ENCODE data around the gene TDRKH.

Gene TDRKH

DNA sequence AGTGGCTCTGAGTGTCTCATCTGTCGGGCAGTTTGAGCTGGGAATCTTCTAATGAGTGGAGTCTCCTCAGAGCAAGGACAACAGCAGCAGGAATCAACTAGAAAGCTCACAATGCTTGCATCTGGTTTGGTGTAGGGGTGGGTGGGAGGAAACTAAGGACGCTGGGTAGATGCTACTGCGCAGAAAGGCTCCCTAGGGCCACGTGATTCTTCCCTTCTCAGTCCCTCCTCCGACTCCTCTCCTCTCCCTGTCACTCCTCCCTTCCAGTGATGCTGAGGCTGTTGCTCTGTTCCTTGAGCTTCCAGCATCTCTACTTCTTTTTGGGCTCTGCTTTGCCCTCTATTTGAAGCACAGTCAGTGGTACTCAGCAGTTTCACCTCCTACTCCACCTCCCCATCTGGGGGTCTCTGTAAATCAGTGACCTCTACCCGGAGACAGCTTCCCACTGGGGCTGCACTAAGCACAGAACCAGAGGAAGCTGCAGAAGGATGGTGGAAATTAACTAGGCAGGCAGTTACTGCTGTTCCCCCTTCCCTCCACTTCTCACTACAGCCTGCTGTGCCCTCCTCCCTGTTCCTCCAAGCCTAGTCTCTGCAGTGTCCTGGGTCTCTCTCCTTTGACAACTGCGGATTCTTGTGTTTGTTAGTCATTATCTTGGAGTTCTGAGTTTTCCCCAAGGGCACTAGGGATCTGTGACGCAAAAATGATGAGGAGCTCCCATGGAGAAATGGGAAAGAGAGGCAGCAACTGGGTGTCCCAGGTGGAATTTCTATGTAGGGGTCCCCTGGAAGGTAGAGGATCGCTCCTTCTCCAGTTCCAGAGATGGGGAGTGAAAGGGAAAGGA is 9.1 kb upstream of the TDRKH start:
- Histone ChIP-seq H2AFZ (ENCODE audit: low read length) (no peak overlapping the region), H3K4me1 (ENCODE audit: low read length) (no peaks in the 10 kb centered on the region), H4K20me1 (ENCODE audit: insufficient read depth, low read length) (no peaks in the 10 kb centered on the region), H3K79me2 (ENCODE audit: low read length) (no peaks in the 10 kb centered on the region), H3F3A (ENCODE audit: insufficient read depth, low read length) (no peaks in the 10 kb centered on the region), H3K4me2 (ENCODE audit: low read depth, low read length) (no peak overlapping the region), H3K9ac (ENCODE audit: low read length) (no peak overlapping the region), H3K9me2 (replicated peaks; ENCODE audit: insufficient read depth, low read length) (no peaks in the 10 kb centered on the region), H3K9me3 (replicated peaks; ENCODE audit: insufficient read depth, low read length) (no peaks in the 10 kb centered on the region), H3K27me3 (replicated peaks; ENCODE audit: insufficient read depth, low read length) (no peaks in the 10 kb centered on the region; the same call in 1 of the 2 replicates), H3K27ac (ENCODE audit: low read length) (no peak overlapping the region), H3K4me3 (ENCODE audit: low read length) (no peak overlapping the region), H3K36me3 (replicated peaks; ENCODE audit: insufficient read depth, low read length) (no peaks in the 10 kb centered on the region)
- TF ChIP-seq EZH2 (optimal IDR thresholded peaks at IDR 0.05; ENCODE audit: low read depth, low read length) (no peak), EZH2phosphoT487 (IDR thresholded peaks at IDR 0.05; ENCODE audit: low read length) (no peak)
- TF ChIP-seq, protein P1, sequence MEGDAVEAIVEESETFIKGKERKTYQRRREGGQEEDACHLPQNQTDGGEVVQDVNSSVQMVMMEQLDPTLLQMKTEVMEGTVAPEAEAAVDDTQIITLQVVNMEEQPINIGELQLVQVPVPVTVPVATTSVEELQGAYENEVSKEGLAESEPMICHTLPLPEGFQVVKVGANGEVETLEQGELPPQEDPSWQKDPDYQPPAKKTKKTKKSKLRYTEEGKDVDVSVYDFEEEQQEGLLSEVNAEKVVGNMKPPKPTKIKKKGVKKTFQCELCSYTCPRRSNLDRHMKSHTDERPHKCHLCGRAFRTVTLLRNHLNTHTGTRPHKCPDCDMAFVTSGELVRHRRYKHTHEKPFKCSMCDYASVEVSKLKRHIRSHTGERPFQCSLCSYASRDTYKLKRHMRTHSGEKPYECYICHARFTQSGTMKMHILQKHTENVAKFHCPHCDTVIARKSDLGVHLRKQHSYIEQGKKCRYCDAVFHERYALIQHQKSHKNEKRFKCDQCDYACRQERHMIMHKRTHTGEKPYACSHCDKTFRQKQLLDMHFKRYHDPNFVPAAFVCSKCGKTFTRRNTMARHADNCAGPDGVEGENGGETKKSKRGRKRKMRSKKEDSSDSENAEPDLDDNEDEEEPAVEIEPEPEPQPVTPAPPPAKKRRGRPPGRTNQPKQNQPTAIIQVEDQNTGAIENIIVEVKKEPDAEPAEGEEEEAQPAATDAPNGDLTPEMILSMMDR (IDR thresholded peaks at IDR 0.05; ENCODE audit: low read length), result no peak
- no peak for DNase-seq

DNA sequence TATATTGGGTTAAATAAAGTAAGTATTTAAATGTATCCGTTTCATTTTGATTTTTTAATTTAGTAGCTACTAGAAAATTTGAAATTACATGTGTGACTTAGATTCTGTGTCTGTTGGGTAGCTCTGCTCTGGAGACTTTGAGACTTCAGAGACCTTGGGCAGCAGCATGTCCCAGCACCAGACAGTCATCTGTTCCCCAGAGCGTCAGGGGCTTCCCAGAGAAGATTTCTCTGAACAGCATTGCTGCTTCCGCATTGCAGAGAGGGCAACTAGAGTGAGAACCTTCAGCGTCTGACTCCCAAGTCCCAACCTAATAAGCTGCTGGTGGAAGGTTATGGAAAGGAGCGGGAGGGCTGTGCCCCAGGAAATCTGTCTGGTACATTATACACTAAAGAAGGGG is 8.3 kb upstream of the TDRKH start:
- H3K4me3 ChIP-seq (ENCODE audit: low read length), result no peak overlapping the region
- H3F3A ChIP-seq (ENCODE audit: insufficient read depth, low read length), result no peaks in the 10 kb centered on the region
- no peak overlapping the region for H3K4me2 ChIP-seq (ENCODE audit: low read depth, low read length)
- no peak overlapping the region for H3K27ac ChIP-seq (ENCODE audit: low read length)
- H3K79me2 ChIP-seq (ENCODE audit: low read length), result no peaks in the 10 kb centered on the region
- no peaks in the 10 kb centered on the region for H4K20me1 ChIP-seq (ENCODE audit: insufficient read depth, low read length)
- H3K36me3 ChIP-seq (replicated peaks; ENCODE audit: insufficient read depth, low read length), result no peaks in the 10 kb centered on the region
- no peak for TF ChIP-seq EZH2 (optimal IDR thresholded peaks at IDR 0.05; ENCODE audit: low read depth, low read length)
- TF ChIP-seq, protein P1 (IDR thresholded peaks at IDR 0.05; ENCODE audit: low read length), result no peak
- no peak for TF ChIP-seq EZH2phosphoT487 (IDR thresholded peaks at IDR 0.05; ENCODE audit: low read length)
- H3K4me1 ChIP-seq (ENCODE audit: low read length), result no peaks in the 10 kb centered on the region
- H3K9me3 ChIP-seq (replicated peaks; ENCODE audit: insufficient read depth, low read length), result no peaks in the 10 kb centered on the region
- no peak overlapping the region for H3K9ac ChIP-seq (ENCODE audit: low read length)
- no peak overlapping the region for H2AFZ ChIP-seq (ENCODE audit: low read length)
- no peak for DNase-seq
- no peaks in the 10 kb centered on the region; the same call in 1 of the 2 replicates for H3K27me3 ChIP-seq (replicated peaks; ENCODE audit: insufficient read depth, low read length)
- H3K9me2 ChIP-seq (replicated peaks; ENCODE audit: insufficient read depth, low read length), result no peaks in the 10 kb centered on the region

DNA sequence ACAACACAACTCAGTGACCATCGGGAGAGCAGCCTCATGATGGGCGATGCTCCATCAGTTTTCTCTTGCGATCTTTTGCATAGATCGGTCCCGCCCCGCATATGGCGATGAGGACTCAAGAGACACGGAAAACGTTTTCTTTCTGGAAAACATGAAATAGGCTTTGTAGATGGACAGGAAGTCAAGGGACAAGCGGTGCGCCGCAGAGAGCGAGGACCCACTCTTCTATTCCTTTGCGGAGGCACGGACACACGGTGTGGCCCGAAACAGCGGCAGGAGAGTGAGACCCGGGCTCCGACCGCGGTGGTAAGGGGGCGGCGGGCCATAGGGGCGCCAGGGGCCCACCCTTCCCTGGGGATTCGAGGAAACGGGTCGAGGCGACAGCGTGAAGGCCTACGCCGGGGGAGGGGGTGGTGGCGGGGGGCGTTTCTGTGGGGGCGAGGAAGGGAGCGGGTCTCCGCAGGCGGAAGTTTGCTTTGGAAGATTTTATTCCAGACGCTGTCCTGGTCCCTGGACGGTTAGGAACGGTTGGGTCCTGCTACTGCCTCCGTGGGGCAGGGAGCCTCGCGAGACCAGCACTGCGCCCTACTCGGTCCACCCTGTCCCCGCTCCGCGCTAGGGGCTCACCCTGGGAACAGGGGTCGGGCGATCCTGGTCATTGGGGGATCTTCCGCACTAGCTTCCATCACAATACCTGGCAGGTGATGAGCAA is 796 bp upstream of the TDRKH start:
- peaks cover 10% of the 10 kb centered on the region; the same call in 1 of the 2 replicates for H3K79me2 ChIP-seq (ENCODE audit: low read length)
- no peaks in the 10 kb centered on the region for H3K36me3 ChIP-seq (replicated peaks; ENCODE audit: insufficient read depth, low read length)
- H3K4me2 ChIP-seq (ENCODE audit: low read depth, low read length), result peak overlapping the region; percentile 96
- no peaks in the 10 kb centered on the region for H3K9me2 ChIP-seq (replicated peaks; ENCODE audit: insufficient read depth, low read length)
- H3K9ac ChIP-seq (ENCODE audit: low read length), result peak overlapping the region; percentile 54; the same call in 1 of the 2 replicates
- TF ChIP-seq EZH2phosphoT487 (IDR thresholded peaks at IDR 0.05; ENCODE audit: low read length) (no peak), EZH2 (optimal IDR thresholded peaks at IDR 0.05; ENCODE audit: low read depth, low read length) (no peak)
- TF ChIP-seq, protein P1 (IDR thresholded peaks at IDR 0.05; ENCODE audit: low read length), result no peak
- no peaks in the 10 kb centered on the region for H3K27me3 ChIP-seq (replicated peaks; ENCODE audit: insufficient read depth, low read length)
- no peak overlapping the region for H3K27ac ChIP-seq (ENCODE audit: low read length)
- no peak for DNase-seq
- H3K4me1 ChIP-seq (ENCODE audit: low read length), result peaks cover 12% of the 10 kb centered on the region
- no peaks in the 10 kb centered on the region for H4K20me1 ChIP-seq (ENCODE audit: insufficient read depth, low read length)
- H3K4me3 ChIP-seq (ENCODE audit: low read length), result peak overlapping the region; percentile 81
- H3K9me3 ChIP-seq (replicated peaks; ENCODE audit: insufficient read depth, low read length), result no peaks in the 10 kb centered on the region
- H2AFZ ChIP-seq (ENCODE audit: low read length), result peak overlapping the region; percentile 86
- H3F3A ChIP-seq (ENCODE audit: insufficient read depth, low read length), result peaks cover 3% of the 10 kb centered on the region; the same call in 1 of the 2 replicates

Data from MM.1S (cell line).